Measurements from ENCODE around the gene EPHA6. TPM values are rescaled to one million over a fixed set of nuclear protein-coding genes. Genes with fewer than 3 reads are reported as not detected.
A peak's percentile ranks its signal among the peaks of the same experiment; 100 is the strongest.

Gene EPHA6
- total RNA-seq, 1 experiment from 2014 or later: 3.6 TPM

DNA sequence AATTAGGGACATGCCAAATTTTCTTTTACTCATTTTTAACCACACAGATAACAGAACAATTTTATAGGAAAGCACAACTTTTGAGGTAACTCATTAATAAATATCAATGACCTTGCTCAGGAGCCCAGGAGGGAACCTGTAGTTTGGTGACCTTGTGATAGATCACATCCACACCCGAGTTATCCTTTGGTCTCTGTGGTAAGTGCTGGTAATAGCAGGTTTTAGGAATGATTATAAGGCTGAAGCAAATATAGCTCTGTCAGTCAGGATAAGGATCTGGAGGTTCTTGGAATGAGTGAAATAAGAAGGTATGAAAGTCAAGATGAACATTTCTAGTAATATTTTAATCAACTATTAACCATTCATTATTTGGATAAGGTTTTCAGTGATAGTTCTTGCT, 46.5 kb downstream of the EPHA6 start:
- BruUV-seq (replicated peaks): no TSS peak
- no peak overlapping the region for H3K4me2 ChIP-seq (ENCODE audit: low read length)
- H3K9ac ChIP-seq (ENCODE audit: low read length): no peak overlapping the region
- H3K79me2 ChIP-seq (ENCODE audit: low read length): no peaks in the 10 kb centered on the region
- TF ChIP-seq, protein P1, sequence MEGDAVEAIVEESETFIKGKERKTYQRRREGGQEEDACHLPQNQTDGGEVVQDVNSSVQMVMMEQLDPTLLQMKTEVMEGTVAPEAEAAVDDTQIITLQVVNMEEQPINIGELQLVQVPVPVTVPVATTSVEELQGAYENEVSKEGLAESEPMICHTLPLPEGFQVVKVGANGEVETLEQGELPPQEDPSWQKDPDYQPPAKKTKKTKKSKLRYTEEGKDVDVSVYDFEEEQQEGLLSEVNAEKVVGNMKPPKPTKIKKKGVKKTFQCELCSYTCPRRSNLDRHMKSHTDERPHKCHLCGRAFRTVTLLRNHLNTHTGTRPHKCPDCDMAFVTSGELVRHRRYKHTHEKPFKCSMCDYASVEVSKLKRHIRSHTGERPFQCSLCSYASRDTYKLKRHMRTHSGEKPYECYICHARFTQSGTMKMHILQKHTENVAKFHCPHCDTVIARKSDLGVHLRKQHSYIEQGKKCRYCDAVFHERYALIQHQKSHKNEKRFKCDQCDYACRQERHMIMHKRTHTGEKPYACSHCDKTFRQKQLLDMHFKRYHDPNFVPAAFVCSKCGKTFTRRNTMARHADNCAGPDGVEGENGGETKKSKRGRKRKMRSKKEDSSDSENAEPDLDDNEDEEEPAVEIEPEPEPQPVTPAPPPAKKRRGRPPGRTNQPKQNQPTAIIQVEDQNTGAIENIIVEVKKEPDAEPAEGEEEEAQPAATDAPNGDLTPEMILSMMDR (conservative IDR thresholded peaks at IDR 0.05; ENCODE audit: low read depth, low read length): no peak
- no peak for TF ChIP-seq EZH2phosphoT487 (IDR thresholded peaks at IDR 0.05; ENCODE audit: borderline replicate concordance, low read length)
- no peak for TF ChIP-seq EZH2 (IDR thresholded peaks at IDR 0.05; ENCODE audit: low read length, unreplicated experiment)
- intact Hi-C loops (cut with micrococcal nuclease): loop anchor here (5.0 to 10.0 kb wide), 2 partner anchors 254 to 396 kb away; no protein-coding TSS in a partner anchor
- no peak for ATAC-seq
- POLR2A ChIA-PET (ENCODE audit: unreplicated experiment): no interaction called here
- DNase-seq: no peak
- no peak overlapping the region for H3K4me3 ChIP-seq (ENCODE audit: low read length)
- no peaks in the 10 kb centered on the region for H3K27me3 ChIP-seq (ENCODE audit: low read length)
- H3K9me2 ChIP-seq (replicated peaks; ENCODE audit: low read length): no peaks in the 10 kb centered on the region
- H3K4me1 ChIP-seq (ENCODE audit: insufficient read depth, low read length): no peaks in the 10 kb centered on the region
- no peak overlapping the region for H2AFZ ChIP-seq (ENCODE audit: low read length)
- H4K20me1 ChIP-seq (ENCODE audit: low read length): no peaks in the 10 kb centered on the region
- H3K27ac ChIP-seq (ENCODE audit: low read length): no peak overlapping the region
- no peaks in the 10 kb centered on the region for H3K9me3 ChIP-seq (ENCODE audit: low read length)
- H3F3A ChIP-seq (ENCODE audit: low read length, unreplicated experiment): no peaks in the 10 kb centered on the region
- CTCF ChIA-PET: no interaction called here
- no peaks in the 10 kb centered on the region for H3K36me3 ChIP-seq (ENCODE audit: low read depth, low read length)

DNA sequence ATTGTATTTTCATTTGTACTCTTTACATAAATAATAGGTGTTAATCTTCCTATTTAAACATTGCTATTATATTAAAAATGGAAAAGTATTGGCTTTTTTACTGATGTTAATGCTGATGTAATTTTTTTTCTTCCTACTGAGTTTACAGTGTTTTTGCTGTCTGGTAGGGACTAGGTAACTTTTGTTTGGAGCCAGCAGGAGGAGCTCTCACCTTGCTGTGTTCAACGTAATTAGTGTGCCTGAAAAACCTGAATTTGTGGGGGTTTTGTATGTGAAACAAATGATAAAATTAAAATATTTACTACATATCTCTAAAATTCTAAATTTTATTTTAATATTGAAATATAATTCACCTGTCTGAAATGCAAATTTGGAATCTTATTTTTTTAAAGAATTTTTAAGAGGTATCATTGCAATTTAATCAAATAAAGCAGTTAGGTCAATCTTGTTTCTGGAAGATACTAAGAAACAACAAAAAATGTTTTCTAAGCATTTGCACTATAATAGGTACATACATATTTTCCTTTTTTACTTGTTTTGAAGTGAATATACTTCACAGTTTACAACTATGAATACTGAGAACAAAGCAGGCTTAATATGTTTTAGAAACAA, 48.8 kb downstream of the EPHA6 start:
- Histone ChIP-seq H4K20me1 (ENCODE audit: low read length) (no peaks in the 10 kb centered on the region), H3K4me2 (ENCODE audit: low read length) (no peak overlapping the region), H3K79me2 (ENCODE audit: low read length) (no peaks in the 10 kb centered on the region), H3K36me3 (ENCODE audit: low read depth, low read length) (no peaks in the 10 kb centered on the region), H3K27ac (ENCODE audit: low read length) (no peak overlapping the region), H3K9me3 (ENCODE audit: low read length) (no peaks in the 10 kb centered on the region), H3F3A (ENCODE audit: low read length, unreplicated experiment) (no peaks in the 10 kb centered on the region), H3K4me3 (ENCODE audit: low read length) (no peak overlapping the region), H3K4me1 (ENCODE audit: insufficient read depth, low read length) (no peaks in the 10 kb centered on the region), H2AFZ (ENCODE audit: low read length) (no peak overlapping the region), H3K9ac (ENCODE audit: low read length) (no peak overlapping the region), H3K9me2 (replicated peaks; ENCODE audit: low read length) (no peaks in the 10 kb centered on the region), H3K27me3 (ENCODE audit: low read length) (no peaks in the 10 kb centered on the region)
- ChIA-PET CTCF (interaction anchor here (0.6 kb wide), 1 partner anchor 32 kb away, joined by 3 read pairs; no protein-coding TSS in a partner anchor), POLR2A (ENCODE audit: unreplicated experiment) (no interaction called here)
- BruUV-seq (replicated peaks): no TSS peak
- peak; percentile 63 for DNase-seq
- TF ChIP-seq EZH2 (IDR thresholded peaks at IDR 0.05; ENCODE audit: low read length, unreplicated experiment): no peak
- TF ChIP-seq, protein P1 (conservative IDR thresholded peaks at IDR 0.05; ENCODE audit: low read depth, low read length): peak; percentile 78
- ATAC-seq: peak; percentile 67
- intact Hi-C loops (cut with micrococcal nuclease): loop anchor here (1.0 to 10.0 kb wide), 5 partner anchors 48 to 856 kb away; partner anchors contain the start of gene EPHA6

DNA sequence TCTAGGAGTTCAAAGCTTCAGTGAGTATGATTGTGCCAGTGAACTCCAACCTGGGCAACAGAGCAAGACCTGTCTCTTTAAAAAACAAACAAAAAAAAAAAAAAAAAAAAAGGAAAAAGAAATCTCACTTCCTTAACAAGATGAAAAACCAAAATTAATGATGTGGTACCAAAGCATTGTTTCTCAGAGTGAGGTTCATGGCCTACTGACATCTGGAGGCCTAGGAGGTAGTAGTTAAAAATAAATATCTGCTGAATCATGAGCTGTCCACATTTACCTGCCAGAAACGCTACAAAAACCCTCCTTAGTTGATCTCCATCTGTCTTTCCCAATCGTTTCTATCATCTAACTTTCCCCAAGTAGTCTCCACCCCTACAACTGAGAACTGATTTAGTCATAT, 51.2 kb downstream of the EPHA6 start:
- BruUV-seq (replicated peaks): no TSS peak
- H3K4me3 ChIP-seq (ENCODE audit: low read length): no peak overlapping the region
- H3K9me2 ChIP-seq (replicated peaks; ENCODE audit: low read length): no peaks in the 10 kb centered on the region
- DNase-seq (no peak), ATAC-seq (no peak)
- H3K9me3 ChIP-seq (ENCODE audit: low read length): no peaks in the 10 kb centered on the region
- H3K27me3 ChIP-seq (ENCODE audit: low read length): no peaks in the 10 kb centered on the region
- intact Hi-C loops (cut with micrococcal nuclease): loop anchor here (10.0 kb wide), 1 partner anchor 249 kb away; no protein-coding TSS in a partner anchor
- no peak overlapping the region for H2AFZ ChIP-seq (ENCODE audit: low read length)
- H3K4me2 ChIP-seq (ENCODE audit: low read length): no peak overlapping the region
- CTCF ChIA-PET: no interaction called here
- no peaks in the 10 kb centered on the region for H4K20me1 ChIP-seq (ENCODE audit: low read length)
- no peak overlapping the region for H3K9ac ChIP-seq (ENCODE audit: low read length)
- no peaks in the 10 kb centered on the region for H3F3A ChIP-seq (ENCODE audit: low read length, unreplicated experiment)
- H3K79me2 ChIP-seq (ENCODE audit: low read length): no peaks in the 10 kb centered on the region
- TF ChIP-seq, protein P1 (conservative IDR thresholded peaks at IDR 0.05; ENCODE audit: low read depth, low read length): no peak
- TF ChIP-seq EZH2phosphoT487 (IDR thresholded peaks at IDR 0.05; ENCODE audit: borderline replicate concordance, low read length) (no peak), EZH2 (IDR thresholded peaks at IDR 0.05; ENCODE audit: low read length, unreplicated experiment) (no peak)
- H3K4me1 ChIP-seq (ENCODE audit: insufficient read depth, low read length): no peaks in the 10 kb centered on the region
- H3K27ac ChIP-seq (ENCODE audit: low read length): no peak overlapping the region
- POLR2A ChIA-PET (ENCODE audit: unreplicated experiment): no interaction called here
- H3K36me3 ChIP-seq (ENCODE audit: low read depth, low read length): no peaks in the 10 kb centered on the region
